Endothelial cell of umbilical vein (primary cell): ENCODE results near the gene NELFE. TPM values are rescaled to one million over a fixed set of nuclear protein-coding genes. Genes with fewer than 3 reads are reported as not detected.

ENCODE experiments used
- BruUV-seq: library from RNA; stranded (reverse); fragments of 400-500 nt; replicated peaks from 2 replicates; lab custom pipeline; 2021; lab: Mats Ljungman, UMichigan
- CTCF ChIA-PET: fragments of 300-600, 350-600 bp; sonication (Branson Sonifier 250); formaldehyde crosslinking; loops from one replicate; lab custom pipeline; 2021; ENCODE audit warnings: antibody characterized with exemption, inconsistent platforms; lab: Charles Lee
- POLR2A ChIA-PET: fragments of 300-600, 350-600 bp; sonication (Branson Sonifier 250); formaldehyde crosslinking; loops from one replicate; lab custom pipeline; 2021; ENCODE audit warnings: antibody characterized with exemption, inconsistent platforms; lab: Charles Lee
- DNase-seq: peaks from one replicate; pipeline ENCODE4 v3.0.0-alpha.2; 2011; ENCODE audit warnings: low read depth, low spot score
- FAIRE-seq: peaks from 2 replicates; lab custom pipeline; 2011; peaks lifted over from hg19 to GRCh38; lab: Jason Lieb, UNC
- H2AFZ ChIP-seq: 2 replicates; pipeline ENCODE4 v1.6.0; 2012; ENCODE audit warnings: low read depth, low read length, control low read depth, inconsistent platforms
- H3K27ac ChIP-seq: 2 replicates; pipeline ENCODE4 v1.5.1; 2011; ENCODE audit warnings: low read depth, mild to moderate bottlenecking, control low read depth, low read length, moderate library complexity; ENCODE audit not compliant: insufficient read depth
- H3K27me3 ChIP-seq, 2 experiments: 2 replicates each; pipeline versions ENCODE4 v1.6.0 to v1.6.1; 2011; ENCODE audit warnings: low read length in 2 of 2, mixed read lengths in 1 of 2; ENCODE audit not compliant: control insufficient read depth in 2 of 2, insufficient read depth in 2 of 2
- H3K36me3 ChIP-seq, 2 experiments: 2 replicates in 1 of 2; 3 replicates in 1 of 2; pipeline ENCODE4 v1.5.1; 2011; ENCODE audit warnings: low read length in 2 of 2, mild to moderate bottlenecking in 1 of 2, moderate library complexity in 1 of 2; ENCODE audit not compliant: control insufficient read depth in 2 of 2, insufficient read depth in 2 of 2; ENCODE audit errors: extremely low read depth in 1 of 2
- H3K4me1 ChIP-seq: 3 replicates; pipeline ENCODE4 v1.5.1; 2011; ENCODE audit warnings: mild to moderate bottlenecking, low read length; ENCODE audit not compliant: control insufficient read depth, insufficient read depth; ENCODE audit errors: extremely low read depth
- H3K4me2 ChIP-seq: 2 replicates; pipeline ENCODE4 v1.6.1; 2011; ENCODE audit warnings: low read length, control low read depth, mixed read lengths; ENCODE audit not compliant: insufficient read depth
- H3K4me3 ChIP-seq, 3 experiments: fragments of 200-600 bp in 1 of 3; sonication (generic), shearing (Covaris generic) in 1 of 3; replicated peaks in 1 of 3; 2 replicates each; pipeline ENCODE4 v1.5.1; 2011 to 2016; ENCODE audit warnings: control low read depth in 3 of 3, low read length in 3 of 3, mild to moderate bottlenecking in 2 of 3, inconsistent platforms in 1 of 3, low read depth in 1 of 3, moderate library complexity in 1 of 3; ENCODE audit not compliant: insufficient read depth in 1 of 3
- H3K79me2 ChIP-seq: 2 replicates; pipeline ENCODE4 v1.6.0; 2012; ENCODE audit warnings: low read length, inconsistent platforms; ENCODE audit not compliant: control insufficient read depth, insufficient read depth
- H3K9ac ChIP-seq: replicated peaks from 2 replicates; pipeline ENCODE3; 2011; ENCODE audit warnings: low read length, control low read depth; ENCODE audit not compliant: insufficient read depth; ENCODE audit errors: extremely low read depth
- H3K9me1 ChIP-seq: replicated peaks from 3 replicates; pipeline ENCODE4 v1.6.0; 2011; ENCODE audit warnings: mild to moderate bottlenecking, low read length; ENCODE audit not compliant: control insufficient read depth, insufficient read depth; ENCODE audit errors: extremely low read depth
- H3K9me3 ChIP-seq: replicated peaks from 2 replicates; pipeline ENCODE4 v1.5.1; 2012; ENCODE audit warnings: low read length, inconsistent platforms; ENCODE audit not compliant: control insufficient read depth, insufficient read depth
- H4K20me1 ChIP-seq: replicated peaks from 2 replicates; pipeline ENCODE3; 2011; ENCODE audit warnings: mild to moderate bottlenecking, low read length; ENCODE audit not compliant: control insufficient read depth, insufficient read depth; ENCODE audit errors: extremely low read depth
- EZH2 ChIP-seq: IDR thresholded peaks from 2 replicates; pipeline ENCODE4 v1.6.1; 2012; ENCODE audit warnings: borderline replicate concordance, low read depth, mild to moderate bottlenecking, moderate library complexity, low read length, inconsistent platforms; ENCODE audit not compliant: severe bottlenecking
- FOS ChIP-seq: IDR thresholded peaks from 2 replicates; pipeline ENCODE4 v1.6.1; 2011; ENCODE audit warnings: mild to moderate bottlenecking, low read length, moderate library complexity, borderline replicate concordance; ENCODE audit not compliant: insufficient read depth
- GATA2 ChIP-seq: IDR thresholded peaks from 2 replicates; pipeline ENCODE4 v1.7.0; 2011; ENCODE audit warnings: low read depth, mild to moderate bottlenecking, moderate library complexity, mixed read lengths, low read length; ENCODE audit not compliant: insufficient read length, insufficient read depth
- JUN ChIP-seq: IDR thresholded peaks from 2 replicates; pipeline ENCODE4 v1.6.1; 2011; ENCODE audit warnings: borderline replicate concordance, low read depth; ENCODE audit not compliant: insufficient read length, insufficient read depth
- MYC ChIP-seq: IDR thresholded peaks from one replicate; pipeline ENCODE4 v1.6.1; 2011; ENCODE audit warnings: mild to moderate bottlenecking, low read depth, low read length
- POLR2A ChIP-seq: IDR thresholded peaks from 2 replicates; pipeline ENCODE4 v1.6.1; 2012; ENCODE audit warnings: low read depth, mild to moderate bottlenecking, control low read depth, low read length
- POLR2AphosphoS5 ChIP-seq: IDR thresholded peaks from 2 replicates; pipeline ENCODE4 v1.6.1; 2012; ENCODE audit warnings: low read depth, mild to moderate bottlenecking, control low read depth, low read length, moderate library complexity; ENCODE audit not compliant: insufficient read depth
- dilution Hi-C: fragments of 300-500 bp; cut with MboI; formaldehyde crosslinking; loops from one replicate; pipeline ENCODE4 v1.15.0; 2019; ENCODE audit warnings: low sequenced_read_pairs; ENCODE audit not compliant: extremely low pct_ligation_motif_present
- intact Hi-C: fragments of 100-400 bp; cut with micrococcal nuclease; formaldehyde crosslinking; loops from one replicate; pipeline ENCODE4 v1.10.0; 2022
- polyA plus RNA-seq, 4 experiments: library from polyadenylated mRNA; depleted of rRNA in 3 of 4; stranded (reverse) in 3 of 4; unstranded in 1 of 4; fragments of >200 nt; gene quantifications; 2 replicates each; pipeline versions ENCODE4 v1.2.1 to v1.2.3, GENCODE V29; 2011 to 2012; ENCODE audit warnings: missing spikeins in 1 of 4
- total RNA-seq: library from RNA; stranded (reverse); gene quantifications from 2 replicates; pipeline ENCODE4 v1.2.3, GENCODE V29; 2021
- TF ChIP-seq, protein P1 (sequence below), 2 donors: IDR thresholded peaks; 1 replicate in 1 of 2; 2 replicates in 1 of 2; pipeline ENCODE4 v1.5.1; 2011; ENCODE audit warnings: low read length in 2 of 2, mild to moderate bottlenecking in 2 of 2, moderate library complexity in 2 of 2, control low read depth in 1 of 2, inconsistent platforms in 1 of 2, low read depth in 1 of 2; ENCODE audit not compliant: insufficient read depth in 1 of 2; ENCODE audit errors: extremely low read depth in 1 of 2
- TF ChIP-seq, protein P2 (sequence below): IDR thresholded peaks from 2 replicates; pipeline ENCODE4 v1.6.1; 2011; ENCODE audit not compliant: insufficient read depth, insufficient read length

Gene NELFE
- total and polyA plus RNA-seq, 2 donors (not counting 3 experiments of a cell fraction or from before 2014, with no cell fraction given) = 55.8 to 68.5 TPM

DNA sequence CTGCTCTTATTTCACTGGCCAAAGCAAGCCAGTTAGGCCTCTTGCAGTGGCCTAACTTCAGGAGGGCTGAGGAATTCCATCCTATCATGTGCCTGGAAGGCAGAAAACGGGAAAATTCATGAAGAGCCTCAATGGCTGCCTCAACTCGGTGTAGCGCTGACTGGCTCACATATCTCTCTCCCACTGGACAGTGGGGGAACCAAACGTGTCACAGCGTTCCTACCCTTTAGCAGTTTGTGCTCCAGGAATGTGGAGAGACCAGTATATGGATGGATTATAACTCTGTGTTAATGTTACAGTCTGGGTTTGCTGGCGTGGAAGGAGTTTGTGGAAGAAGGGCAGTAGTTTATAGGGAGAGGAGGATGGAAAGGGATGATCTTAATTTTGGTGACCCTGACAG lies 43.0 kb downstream of the NELFE start:
- no peaks in the 10 kb centered on the region for H3K9me3 ChIP-seq
- intact Hi-C loops (no loop called here), dilution Hi-C loops (no loop called here)
- H3K79me2 ChIP-seq = no peaks in the 10 kb centered on the region
- H3K9me1 ChIP-seq = no peaks in the 10 kb centered on the region
- ChIA-PET POLR2A (no interaction called here), CTCF (no interaction called here)
- no peak overlapping the region for H3K27ac ChIP-seq
- H4K20me1 ChIP-seq = no peaks in the 10 kb centered on the region
- no TSS peak for BruUV-seq
- no peak for TF ChIP-seq POLR2A
- TF ChIP-seq GATA2 = no peak
- no peak for TF ChIP-seq POLR2AphosphoS5
- TF ChIP-seq MYC = no peak
- no peak for TF ChIP-seq EZH2
- TF ChIP-seq JUN = no peak
- TF ChIP-seq, protein P1, sequence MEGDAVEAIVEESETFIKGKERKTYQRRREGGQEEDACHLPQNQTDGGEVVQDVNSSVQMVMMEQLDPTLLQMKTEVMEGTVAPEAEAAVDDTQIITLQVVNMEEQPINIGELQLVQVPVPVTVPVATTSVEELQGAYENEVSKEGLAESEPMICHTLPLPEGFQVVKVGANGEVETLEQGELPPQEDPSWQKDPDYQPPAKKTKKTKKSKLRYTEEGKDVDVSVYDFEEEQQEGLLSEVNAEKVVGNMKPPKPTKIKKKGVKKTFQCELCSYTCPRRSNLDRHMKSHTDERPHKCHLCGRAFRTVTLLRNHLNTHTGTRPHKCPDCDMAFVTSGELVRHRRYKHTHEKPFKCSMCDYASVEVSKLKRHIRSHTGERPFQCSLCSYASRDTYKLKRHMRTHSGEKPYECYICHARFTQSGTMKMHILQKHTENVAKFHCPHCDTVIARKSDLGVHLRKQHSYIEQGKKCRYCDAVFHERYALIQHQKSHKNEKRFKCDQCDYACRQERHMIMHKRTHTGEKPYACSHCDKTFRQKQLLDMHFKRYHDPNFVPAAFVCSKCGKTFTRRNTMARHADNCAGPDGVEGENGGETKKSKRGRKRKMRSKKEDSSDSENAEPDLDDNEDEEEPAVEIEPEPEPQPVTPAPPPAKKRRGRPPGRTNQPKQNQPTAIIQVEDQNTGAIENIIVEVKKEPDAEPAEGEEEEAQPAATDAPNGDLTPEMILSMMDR (IDR thresholded peaks at IDR 0.05; ENCODE audit: extremely low read depth in 1 of 2, insufficient read depth in 1 of 2, low read depth in 1 of 2, low read length in 2 of 2) = no peak
- no peak for TF ChIP-seq FOS
- TF ChIP-seq, protein P2, sequence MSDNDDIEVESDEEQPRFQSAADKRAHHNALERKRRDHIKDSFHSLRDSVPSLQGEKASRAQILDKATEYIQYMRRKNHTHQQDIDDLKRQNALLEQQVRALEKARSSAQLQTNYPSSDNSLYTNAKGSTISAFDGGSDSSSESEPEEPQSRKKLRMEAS = no peak
- no peak overlapping the region for H2AFZ ChIP-seq
- no peaks in the 10 kb centered on the region for H3K36me3 ChIP-seq
- no peak overlapping the region for H3K9ac ChIP-seq
- FAIRE-seq (no peak), DNase-seq (no peak)
- H3K4me1 ChIP-seq = peaks cover 3% of the 10 kb centered on the region
- H3K4me3 ChIP-seq = no peak overlapping the region
- no peak overlapping the region for H3K4me2 ChIP-seq
- H3K27me3 ChIP-seq = no peaks in the 10 kb centered on the region
